Activated T-helper 1 cell treated with anti-CD3 and anti-CD28 coated beads, Interleukin-12 subunit alpha, Interleukin-12 subunit beta, Interleukin-2, Interleukin-4 antibody, amounts not matched to agents 30 ng/mL and 10 ng/mL and 1 ng/mL, durations not matched to agents 14 hours and 24 hours and 36 hours (primary cell): ENCODE results near the gene SPATA9. TPM values are rescaled to one million over a fixed set of nuclear protein-coding genes. Genes with fewer than 3 reads are reported as not detected.
A peak's percentile ranks its signal among the peaks of the same experiment; 100 is the strongest.
"Not testable (repeated sequence)": the region's sequence is repeated elsewhere in the genome, so short reads cannot be mapped to it uniquely, and the experiment has no call there.

Experiments used
- DNase-seq: peaks from one replicate; pipeline ENCODE4 v3.0.0; 2021; ENCODE audit warnings: low spot score
- H3K27ac Mint-ChIP-seq: one replicate; pipeline ENCODE4 v1.8.0; 2021; ENCODE audit warnings: mild to moderate bottlenecking, mixed read lengths
- H3K27me3 Mint-ChIP-seq: one replicate; pipeline ENCODE4 v1.8.0; 2022; ENCODE audit warnings: mild to moderate bottlenecking, moderate library complexity, mixed read lengths; ENCODE audit not compliant: insufficient read depth
- H3K36me3 Mint-ChIP-seq: one replicate; pipeline ENCODE4 v1.8.0; 2021; ENCODE audit warnings: low read depth, mixed read lengths
- H3K4me1 Mint-ChIP-seq: one replicate; pipeline ENCODE4 v1.8.0; 2021; ENCODE audit warnings: low read depth, mixed read lengths
- H3K4me3 Mint-ChIP-seq: one replicate; pipeline ENCODE4 v1.8.0; 2021; ENCODE audit warnings: mild to moderate bottlenecking, moderate library complexity, mixed read lengths
- H3K9me3 Mint-ChIP-seq: one replicate; pipeline ENCODE4 v1.8.0; 2021; ENCODE audit warnings: mixed read lengths
- intact Hi-C: fragments of 100-400 bp; cut with micrococcal nuclease; formaldehyde crosslinking; loops from one replicate; pipeline ENCODE4 v1.15.1; 2024
- total RNA-seq: library from RNA; stranded (reverse); gene quantifications from 2 replicates; pipeline ENCODE4 v1.2.3, GENCODE V29; 2022

Gene SPATA9
- total RNA-seq, 1 donor from 2014 or later = not detected

GRCh38 chr5:95725071-95725820, 42.5 kb upstream of the SPATA9 start:
- peaks cover 48% of the 10 kb centered on the region for H3K27me3 Mint-ChIP-seq
- H3K4me3 Mint-ChIP-seq = no peak overlapping the region
- H3K9me3 Mint-ChIP-seq = no peaks in the 10 kb centered on the region
- H3K4me1 Mint-ChIP-seq = peaks cover 10% of the 10 kb centered on the region
- intact Hi-C loops = no loop called here
- H3K27ac Mint-ChIP-seq = no peak overlapping the region
- H3K36me3 Mint-ChIP-seq = no peaks in the 10 kb centered on the region
- DNase-seq = no peak

- Mint-ChIP-seq H3K4me1 (peaks cover 6% of the 10 kb centered on the region), H3K27ac (no peak overlapping the region), H3K27me3 (peaks cover 47% of the 10 kb centered on the region), H3K4me3 (no peak overlapping the region), H3K36me3 (no peaks in the 10 kb centered on the region), H3K9me3 (no peaks in the 10 kb centered on the region)
- DNase-seq = no peak
- intact Hi-C loops = no loop called here
These were observed 41.0 kb upstream of the SPATA9 start for GRCh38 chr5:95723632-95724369.

- H3K9me3 Mint-ChIP-seq = no peaks in the 10 kb centered on the region
- no peak for DNase-seq
- no peak overlapping the region for H3K27ac Mint-ChIP-seq
- intact Hi-C loops = no loop called here
- H3K27me3 Mint-ChIP-seq = peaks cover 38% of the 10 kb centered on the region
- H3K36me3 Mint-ChIP-seq = no peaks in the 10 kb centered on the region
- peaks cover 6% of the 10 kb centered on the region for H3K4me1 Mint-ChIP-seq
- no peak overlapping the region for H3K4me3 Mint-ChIP-seq
These were observed 38.9 kb upstream of the SPATA9 start for GRCh38 chr5:95721582-95722295.

- Mint-ChIP-seq H3K9me3 (no peaks in the 10 kb centered on the region), H3K27ac (no peak overlapping the region), H3K36me3 (no peaks in the 10 kb centered on the region), H3K27me3 (peaks cover 33% of the 10 kb centered on the region), H3K4me3 (no peak overlapping the region), H3K4me1 (no peaks in the 10 kb centered on the region)
- no peak for DNase-seq
- intact Hi-C loops = no loop called here
These were observed 37.4 kb upstream of the SPATA9 start for GRCh38 chr5:95720094-95720786.

- H3K4me3 Mint-ChIP-seq = no peak overlapping the region
- intact Hi-C loops = loop anchor here (1.0 to 10.0 kb wide), 15 partner anchors 11 to 1156 kb away; partner anchors contain the start of genes ARSK, CAST and ERAP2
- no peaks in the 10 kb centered on the region for H3K4me1 Mint-ChIP-seq
- no peak for DNase-seq
- H3K27me3 Mint-ChIP-seq = peaks cover 29% of the 10 kb centered on the region
- no peaks in the 10 kb centered on the region for H3K36me3 Mint-ChIP-seq
- H3K9me3 Mint-ChIP-seq = peaks cover 3% of the 10 kb centered on the region
- no peak overlapping the region for H3K27ac Mint-ChIP-seq
These were observed 35.9 kb upstream of the SPATA9 start for GRCh38 chr5:95718738-95719137.

- peaks cover 3% of the 10 kb centered on the region for H3K9me3 Mint-ChIP-seq
- no peak overlapping the region for H3K27ac Mint-ChIP-seq
- H3K27me3 Mint-ChIP-seq = peaks cover 28% of the 10 kb centered on the region
- intact Hi-C loops = loop anchor here (1.0 to 10.0 kb wide), 15 partner anchors 11 to 1157 kb away; partner anchors contain the start of genes ARSK, CAST and ERAP2
- no peaks in the 10 kb centered on the region for H3K36me3 Mint-ChIP-seq
- H3K4me3 Mint-ChIP-seq = no peak overlapping the region
- peak; percentile 18 for DNase-seq
- H3K4me1 Mint-ChIP-seq = no peaks in the 10 kb centered on the region
These were observed 35.4 kb upstream of the SPATA9 start for GRCh38 chr5:95718203-95718602.

- H3K4me3 Mint-ChIP-seq = no peak overlapping the region
- H3K9me3 Mint-ChIP-seq = peaks cover 3% of the 10 kb centered on the region
- no peaks in the 10 kb centered on the region for H3K36me3 Mint-ChIP-seq
- DNase-seq = no peak
- intact Hi-C loops = loop anchor here (5.0 to 10.0 kb wide), 5 partner anchors 350 to 1157 kb away; partner anchors contain the start of genes CAST and ERAP2
- no peak overlapping the region for H3K27ac Mint-ChIP-seq
- peaks cover 25% of the 10 kb centered on the region for H3K27me3 Mint-ChIP-seq
- peaks cover 1% of the 10 kb centered on the region for H3K4me1 Mint-ChIP-seq
These were observed 34.6 kb upstream of the SPATA9 start for GRCh38 chr5:95717439-95717838.

GRCh38 chr5:95715799-95716461, 33.1 kb upstream of the SPATA9 start:
- Mint-ChIP-seq H3K36me3 (no peaks in the 10 kb centered on the region), H3K27me3 (peaks cover 29% of the 10 kb centered on the region), H3K27ac (no peak overlapping the region), H3K4me1 (peaks cover 5% of the 10 kb centered on the region), H3K4me3 (no peak overlapping the region), H3K9me3 (peaks cover 3% of the 10 kb centered on the region)
- intact Hi-C loops = loop anchor here (5.0 to 10.0 kb wide), 5 partner anchors 351 to 1159 kb away; partner anchors contain the start of genes CAST and ERAP2
- DNase-seq = no peak

GRCh38 chr5:95713960-95714710, 31.3 kb upstream of the SPATA9 start:
- Mint-ChIP-seq H3K36me3 (no peaks in the 10 kb centered on the region), H3K4me3 (peak overlapping the region; percentile 35), H3K27ac (no peak overlapping the region), H3K27me3 (peaks cover 20% of the 10 kb centered on the region), H3K9me3 (peaks cover 3% of the 10 kb centered on the region), H3K4me1 (peaks cover 5% of the 10 kb centered on the region)
- no peak for DNase-seq
- intact Hi-C loops = loop anchor here (10.0 kb wide), 2 partner anchors 919 to 1161 kb away; partner anchors contain the start of gene ERAP2

- intact Hi-C loops = loop anchor here (10.0 kb wide), 2 partner anchors 918 to 1162 kb away; partner anchors contain the start of gene ERAP2
- not testable (repeated sequence) for H3K4me1 Mint-ChIP-seq, H3K9me3 Mint-ChIP-seq, DNase-seq, H3K27ac Mint-ChIP-seq, H3K36me3 Mint-ChIP-seq, H3K4me3 Mint-ChIP-seq
- peaks cover 20% of the 10 kb centered on the region for H3K27me3 Mint-ChIP-seq
These were observed 30.5 kb upstream of the SPATA9 start for GRCh38 chr5:95713246-95713645.

- no peak for DNase-seq
- intact Hi-C loops = loop anchor here (10.0 kb wide), 2 partner anchors 918 to 1162 kb away; partner anchors contain the start of gene ERAP2
These were observed 29.7 kb upstream of the SPATA9 start for GRCh38 chr5:95712347-95712958.

More at GRCh38 chr5:95712347-95712958, 29.7 kb upstream of the SPATA9 start:
- no peak overlapping the region for H3K4me3 Mint-ChIP-seq
- peaks cover 20% of the 10 kb centered on the region for H3K27me3 Mint-ChIP-seq
- no peak overlapping the region for H3K27ac Mint-ChIP-seq
- H3K36me3 Mint-ChIP-seq = no peaks in the 10 kb centered on the region
- H3K4me1 Mint-ChIP-seq = peaks cover 5% of the 10 kb centered on the region
- H3K9me3 Mint-ChIP-seq = peaks cover 3% of the 10 kb centered on the region
